Measurements from ENCODE around the gene TRIP6. TPM values are rescaled to one million over a fixed set of nuclear protein-coding genes. Genes with fewer than 3 reads are reported as not detected.

The TRIP6 gene
- total and polyA plus RNA-seq, 8 donors = 24.1 to 57.6 (median 34.5) TPM

- no peaks in the 10 kb centered on the region for H3K27me3 ChIP-seq
- ATAC-seq = peak in 1 of 4 donors; percentile 3
- no peak for FAIRE-seq
- H3K4me1 ChIP-seq = peaks cover 0 to 7% (median 0%) of the 10 kb centered on the region in 3 donors
- WGBS, 2 donors = 9 to 11% methylated on average over 16 of the region's 16 CpGs
- H3K9me3 ChIP-seq = no peaks in the 10 kb centered on the region
- H3K4me3 ChIP-seq = peak overlapping the region in 3 of 4 donors; percentile 43 to 74 (median 71)
- peak overlapping the region in 3 of 4 donors; percentile 5 to 19 (median 5) for H3K27ac ChIP-seq
- intact Hi-C loops (cut with DNase I) = no loop called here
- peaks cover 0 to 23% (median 11%) of the 10 kb centered on the region in 3 donors for H3K36me3 ChIP-seq
- peak in 1 of 6 donors; percentile 55 for DNase-seq
- TF ChIP-seq CTCF (IDR thresholded peaks at IDR 0.05) = no peak
Measured at GRCh38 chr7:100825215-100825671, 41.9 kb upstream of the TRIP6 start.

GRCh38 chr7:100825751-100826513 lies 41.3 kb upstream of the TRIP6 start:
- H3K4me3 ChIP-seq = peak overlapping the region; percentile 43 to 74 (median 63)
- no peaks in the 10 kb centered on the region for H3K27me3 ChIP-seq
- ATAC-seq (peak; percentile 16 to 21 (median 18)), DNase-seq (peak in 1 of 6 donors; percentile 44), FAIRE-seq (no peak)
- H3K9me3 ChIP-seq = no peaks in the 10 kb centered on the region
- peaks cover 0 to 20% (median 11%) of the 10 kb centered on the region in 3 donors for H3K36me3 ChIP-seq
- intact Hi-C loops (cut with DNase I) = no loop called here
- no peak for TF ChIP-seq CTCF (IDR thresholded peaks at IDR 0.05)
- peaks cover 0 to 7% (median 3%) of the 10 kb centered on the region in 3 donors for H3K4me1 ChIP-seq
- 8 to 10% methylated on average over 17 of the region's 17 CpGs for WGBS, 2 donors
- peak overlapping the region in 3 of 4 donors; percentile 5 to 75 (median 19) for H3K27ac ChIP-seq

- 1% methylated on average over 43 to 71 of the region's 71 CpGs for WGBS, 2 donors
- no peaks in the 10 kb centered on the region for H3K9me3 ChIP-seq
- TF ChIP-seq CTCF (IDR thresholded peaks at IDR 0.05) = no peak
- H3K4me1 ChIP-seq = peaks cover 0 to 12% (median 11%) of the 10 kb centered on the region in 3 donors
- DNase-seq = peak in 1 of 6 donors; percentile 74
- H3K4me3 ChIP-seq = peak overlapping the region; percentile 43 to 74 (median 63)
- no peak for FAIRE-seq
- no peaks in the 10 kb centered on the region for H3K27me3 ChIP-seq
- peaks cover 0 to 17% (median 11%) of the 10 kb centered on the region in 3 donors for H3K36me3 ChIP-seq
- peak overlapping the region; percentile 22 to 75 (median 70) for H3K27ac ChIP-seq
- intact Hi-C loops (cut with DNase I) = no loop called here
- ATAC-seq = peak; percentile 13 to 51 (median 32)
Measured at GRCh38 chr7:100826514-100827329, 40.5 kb upstream of the TRIP6 start.

- H3K4me1 ChIP-seq = peaks cover 6 to 20% (median 20%) of the 10 kb centered on the region in 3 donors
- H3K9me3 ChIP-seq = no peaks in the 10 kb centered on the region
- peak; percentile 83 to 88 (median 86) for DNase-seq
- intact Hi-C loops (cut with DNase I) = no loop called here
- H3K36me3 ChIP-seq = peaks cover 0 to 11% (median 9%) of the 10 kb centered on the region in 3 donors
- FAIRE-seq = no peak
- peak within 1 kb of the TSS; percentile 22 to 75 (median 70) for H3K27ac ChIP-seq
- TF ChIP-seq CTCF (IDR thresholded peaks at IDR 0.05) = no peak
- H3K4me3 ChIP-seq = peak within 1 kb of the TSS; percentile 43 to 74 (median 63)
- no peaks in the 10 kb centered on the region for H3K27me3 ChIP-seq
- 1% methylated on average over 45 to 80 of the region's 80 CpGs for WGBS, 2 donors
- ATAC-seq = peak; percentile 75 to 84 (median 82)
Measured at GRCh38 chr7:100827330-100828226, 39.6 kb upstream of the TRIP6 start, which contains the start of gene EPHB4. TSS of gene EPHB4 (minus strand) at chr7:100827523. CDS start at chr7:100827030, 493 bp downstream.
